Large intestine (tissue), 3 donors: ENCODE data around the gene ALOX5AP. TPM values are rescaled to one million over a fixed set of nuclear protein-coding genes. Genes with fewer than 3 reads are reported as not detected.

Experiments used
- DNase-seq, 2 donors: peaks; one replicate each; pipeline versions ENCODE4 v3.0.0 to v3.0.0-alpha.2; 2013
- H3K27ac ChIP-seq: one replicate; pipeline ENCODE4 v1.5.1; 2013; ENCODE audit warnings: low read length
- H3K27me3 ChIP-seq: 2 replicates; pipeline ENCODE4 v1.6.1; 2013; ENCODE audit warnings: low read length; ENCODE audit not compliant: control insufficient read depth, insufficient read depth
- H3K36me3 ChIP-seq: 2 replicates; pipeline ENCODE4 v1.6.1; 2013; ENCODE audit warnings: low read length; ENCODE audit not compliant: control insufficient read depth, insufficient read depth
- H3K4me1 ChIP-seq: one replicate; pipeline ENCODE4 v1.6.1; 2013; ENCODE audit warnings: low read length; ENCODE audit not compliant: control insufficient read depth, insufficient read depth
- H3K4me3 ChIP-seq: one replicate; pipeline ENCODE4 v1.5.1; 2013; ENCODE audit warnings: low read length
- H3K9me3 ChIP-seq: one replicate; pipeline ENCODE4 v1.6.1; 2013; ENCODE audit warnings: mild to moderate bottlenecking, low read depth, low read length, moderate library complexity; ENCODE audit not compliant: control insufficient read depth
- WGBS: methylation state at CpG from one replicate; pipeline ENCODE4 v1.1.5; 2013; ENCODE audit warnings: low lambda C conversion rate; ENCODE audit not compliant: insufficient coverage; 5-methylcytosine and 5-hydroxymethylcytosine counted together
- polyA plus RNA-seq: library from polyadenylated mRNA; unstranded; fragments of 120-200 nt; gene quantifications from one replicate; pipeline ENCODE4 v1.2.1, GENCODE V29; 2013

The ALOX5AP gene
- polyA plus RNA-seq, 1 donor: 7.0 TPM

DNA sequence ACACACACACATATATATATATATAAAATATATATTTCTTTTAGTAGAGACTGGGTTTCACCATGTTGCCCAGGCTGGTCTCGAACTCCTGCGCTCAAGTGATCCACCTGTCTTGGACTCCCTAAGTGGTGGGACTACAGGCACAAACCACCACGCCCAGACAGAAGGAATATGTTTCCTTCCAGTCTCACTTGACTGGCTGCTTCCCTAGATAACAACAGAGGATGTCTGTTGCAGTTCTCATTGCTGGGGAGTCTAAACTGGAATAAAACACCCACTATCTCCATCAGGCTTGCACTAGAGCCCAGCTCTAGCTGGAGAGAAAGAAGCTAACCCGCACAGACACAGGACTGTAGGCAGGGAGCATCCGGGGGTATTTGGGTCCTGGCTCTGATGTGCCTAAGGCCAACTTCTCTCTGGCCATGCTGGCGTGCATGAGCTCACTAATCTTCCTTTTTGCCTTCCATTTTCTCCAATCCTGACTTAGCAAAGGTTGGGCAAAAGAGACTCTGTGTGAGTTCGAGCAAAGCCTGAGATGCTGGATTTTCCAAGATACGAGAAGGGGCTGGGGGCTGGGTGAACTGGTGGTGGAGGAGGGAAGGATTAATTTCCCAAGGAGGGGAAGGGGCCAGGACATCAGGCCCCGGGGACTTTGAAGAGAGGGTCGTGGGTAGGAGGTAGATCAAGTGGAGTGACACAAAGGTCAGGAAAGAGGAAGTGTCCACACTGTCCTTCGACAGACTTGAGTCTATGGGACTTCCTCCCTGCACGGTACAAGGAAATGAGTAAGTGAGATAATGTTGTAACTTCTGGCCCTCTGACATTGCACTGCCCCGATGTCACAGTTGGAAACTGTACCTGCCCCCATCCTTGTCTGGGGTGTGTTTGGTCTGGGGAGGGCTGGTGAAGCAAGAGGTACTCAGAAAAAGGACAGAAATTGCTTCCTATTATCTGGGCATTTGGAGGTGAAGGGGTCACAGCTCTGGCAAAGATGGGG is 22.5 kb upstream of the ALOX5AP start:
- no CpG with 5 or more reads among the region's 13 CpGs for WGBS
- H3K4me3 ChIP-seq: no peak overlapping the region
- no peak overlapping the region for H3K27ac ChIP-seq
- no peaks in the 10 kb centered on the region for H3K4me1 ChIP-seq
- H3K36me3 ChIP-seq: no peaks in the 10 kb centered on the region
- DNase-seq: peak in 1 of 2 donors; percentile 19
- no peaks in the 10 kb centered on the region for H3K27me3 ChIP-seq
- no peaks in the 10 kb centered on the region for H3K9me3 ChIP-seq

DNA sequence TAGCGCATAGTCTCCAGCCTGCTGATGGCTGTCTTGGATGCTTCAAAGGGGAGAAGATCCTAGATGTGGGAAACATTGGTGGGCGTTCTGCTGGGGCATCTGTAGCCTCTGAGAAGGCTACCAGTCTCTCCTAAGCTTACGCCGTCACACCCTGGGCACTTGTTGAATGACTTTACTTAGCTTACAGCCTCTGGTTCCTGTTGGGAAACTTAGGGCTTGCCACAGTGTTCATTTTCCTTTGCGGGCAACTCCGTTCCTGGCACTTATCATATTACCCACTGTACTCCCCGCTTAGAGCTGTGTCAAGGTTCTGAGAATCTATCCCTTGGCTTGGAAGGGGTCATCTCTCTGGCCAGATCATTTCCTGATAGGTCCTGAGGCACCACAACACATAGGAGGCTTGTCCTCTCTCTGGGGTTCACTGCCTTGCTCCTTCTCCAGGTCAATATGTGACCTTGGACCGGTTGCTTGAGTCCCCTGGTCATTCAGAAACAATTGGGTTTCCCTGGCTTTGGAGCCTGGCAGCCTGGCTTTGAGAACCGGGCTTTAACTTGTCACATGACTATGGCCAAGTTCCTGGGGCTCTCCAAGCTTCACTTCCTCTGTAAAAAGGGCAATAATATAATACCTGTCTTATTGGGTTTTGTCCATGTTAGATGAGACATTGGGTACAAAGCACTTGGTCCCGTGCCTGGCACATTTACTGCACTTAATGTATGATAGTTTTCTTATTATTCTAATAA is 20.5 kb upstream of the ALOX5AP start:
- Histone ChIP-seq H3K4me3 (no peak overlapping the region), H3K27me3 (no peaks in the 10 kb centered on the region), H3K36me3 (no peaks in the 10 kb centered on the region), H3K27ac (no peak overlapping the region), H3K9me3 (no peaks in the 10 kb centered on the region), H3K4me1 (no peaks in the 10 kb centered on the region)
- no CpG with 5 or more reads among the region's 10 CpGs for WGBS
- DNase-seq: no peak

DNA sequence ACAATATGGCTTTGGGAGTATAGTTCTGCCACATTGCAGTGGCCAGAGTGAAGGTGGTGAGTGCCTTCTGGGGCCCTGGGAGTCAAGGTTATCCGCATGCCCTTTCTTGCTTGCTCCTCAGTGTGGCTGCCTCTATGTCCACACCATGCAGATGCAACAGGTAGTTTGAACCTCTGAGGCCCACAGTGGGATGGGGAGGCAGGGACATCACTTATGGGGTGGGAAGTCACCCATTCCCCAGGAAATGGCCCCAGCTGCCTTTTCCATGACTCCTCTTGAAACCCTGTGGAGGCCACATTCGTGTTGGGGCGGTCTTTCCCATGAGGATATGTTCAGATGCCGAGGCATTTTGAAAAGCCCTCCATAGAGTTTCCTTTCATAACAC is 20.0 kb upstream of the ALOX5AP start:
- Histone ChIP-seq H3K4me1 (no peaks in the 10 kb centered on the region), H3K27me3 (no peaks in the 10 kb centered on the region), H3K4me3 (no peak overlapping the region), H3K36me3 (no peaks in the 10 kb centered on the region), H3K9me3 (no peaks in the 10 kb centered on the region), H3K27ac (no peak overlapping the region)
- no peak for DNase-seq
- no CpG with 5 or more reads among the region's 4 CpGs for WGBS

DNA sequence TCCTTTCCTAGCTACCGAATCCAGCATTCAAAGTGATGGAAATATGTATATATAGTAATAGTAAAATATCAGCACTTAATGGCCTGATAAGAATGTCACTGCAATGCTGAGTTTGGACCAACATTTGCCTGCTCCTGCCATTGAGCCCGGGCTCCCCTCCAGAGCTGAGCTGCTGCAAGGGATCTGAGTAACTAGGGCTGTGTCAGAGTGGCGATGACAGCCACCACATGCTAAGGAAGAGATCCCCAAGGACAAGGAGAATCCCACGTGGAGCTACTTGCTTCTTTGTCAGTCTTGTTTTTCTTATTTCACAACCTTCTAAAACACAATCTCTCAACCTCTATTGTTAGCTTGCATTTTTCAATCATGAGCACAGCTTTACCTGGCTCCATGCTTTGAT is 19.5 kb upstream of the ALOX5AP start:
- no peaks in the 10 kb centered on the region for H3K27me3 ChIP-seq
- no peak for DNase-seq
- no peak overlapping the region for H3K4me3 ChIP-seq
- no peaks in the 10 kb centered on the region for H3K9me3 ChIP-seq
- WGBS: no CpG with 5 or more reads among the region's 4 CpGs
- no peaks in the 10 kb centered on the region for H3K4me1 ChIP-seq
- no peak overlapping the region for H3K27ac ChIP-seq
- no peaks in the 10 kb centered on the region for H3K36me3 ChIP-seq

DNA sequence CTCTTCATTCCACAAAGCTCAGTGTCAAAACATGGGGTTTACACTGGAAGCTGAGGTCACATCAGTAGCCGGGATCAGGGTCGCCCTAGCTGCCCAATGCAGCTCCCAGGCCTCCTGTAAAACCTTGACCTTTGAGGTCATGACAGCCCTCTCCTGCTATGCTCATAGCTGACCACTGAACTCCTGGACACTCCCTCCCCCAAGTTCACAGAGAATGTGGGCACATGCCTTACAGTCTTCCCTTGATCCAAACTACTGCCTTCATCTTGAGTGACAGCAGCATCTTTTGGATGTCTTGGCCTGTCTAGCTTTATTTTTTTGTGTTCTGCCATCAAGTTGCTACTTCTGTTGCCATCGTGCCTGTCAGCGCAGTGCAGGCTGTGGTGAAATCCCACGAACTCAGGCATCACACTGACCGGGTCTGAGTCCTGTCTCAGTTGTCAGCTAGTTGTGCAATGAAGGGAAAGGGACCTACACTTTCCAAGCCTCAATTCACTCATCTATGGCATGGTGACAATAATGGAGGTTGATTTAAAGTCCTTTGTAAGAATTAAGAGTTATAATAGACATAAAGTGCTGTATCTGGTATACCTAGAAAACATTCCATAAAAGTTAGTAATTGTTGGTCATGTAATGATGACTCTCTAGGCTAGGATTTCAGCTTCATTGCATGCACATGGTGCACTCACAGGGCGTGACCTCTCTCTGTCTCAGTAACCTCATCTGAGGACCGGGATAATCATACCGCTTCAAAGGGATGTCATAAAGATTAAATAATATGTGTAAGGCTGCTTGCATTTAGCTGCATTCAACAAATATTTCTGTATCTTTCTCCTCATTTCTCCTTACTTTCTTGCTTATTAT is 16.4 kb upstream of the ALOX5AP start:
- no peak overlapping the region for H3K27ac ChIP-seq
- no CpG with 5 or more reads among the region's 9 CpGs for WGBS
- no peak for DNase-seq
- H3K4me1 ChIP-seq: no peaks in the 10 kb centered on the region
- no peaks in the 10 kb centered on the region for H3K36me3 ChIP-seq
- H3K4me3 ChIP-seq: no peak overlapping the region
- H3K27me3 ChIP-seq: no peaks in the 10 kb centered on the region
- no peaks in the 10 kb centered on the region for H3K9me3 ChIP-seq

DNA sequence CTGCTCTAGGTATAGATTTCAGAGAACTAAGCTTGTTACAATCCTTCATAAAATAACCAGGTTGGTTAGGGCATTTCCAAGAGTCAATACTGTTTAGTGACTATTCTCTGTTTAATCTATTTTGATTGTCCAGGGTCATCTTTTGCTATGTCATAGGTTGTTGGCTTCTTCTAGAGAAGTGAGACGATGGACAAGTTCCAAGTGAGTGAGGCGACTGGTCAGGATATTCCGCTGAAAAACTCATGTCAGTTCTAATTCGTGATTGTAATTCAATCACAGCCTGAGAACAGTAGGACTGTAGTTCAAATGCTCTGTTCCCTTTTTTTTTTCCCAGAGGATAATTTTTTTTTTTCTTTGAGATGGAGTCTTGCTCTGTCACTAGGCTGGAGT is 15.8 kb upstream of the ALOX5AP start:
- 100% methylated on average over 1 of the region's 4 CpGs for WGBS
- no peak overlapping the region for H3K27ac ChIP-seq
- H3K9me3 ChIP-seq: no peaks in the 10 kb centered on the region
- no peaks in the 10 kb centered on the region for H3K36me3 ChIP-seq
- H3K4me1 ChIP-seq: no peaks in the 10 kb centered on the region
- H3K4me3 ChIP-seq: no peak overlapping the region
- no peak for DNase-seq
- no peaks in the 10 kb centered on the region for H3K27me3 ChIP-seq

DNA sequence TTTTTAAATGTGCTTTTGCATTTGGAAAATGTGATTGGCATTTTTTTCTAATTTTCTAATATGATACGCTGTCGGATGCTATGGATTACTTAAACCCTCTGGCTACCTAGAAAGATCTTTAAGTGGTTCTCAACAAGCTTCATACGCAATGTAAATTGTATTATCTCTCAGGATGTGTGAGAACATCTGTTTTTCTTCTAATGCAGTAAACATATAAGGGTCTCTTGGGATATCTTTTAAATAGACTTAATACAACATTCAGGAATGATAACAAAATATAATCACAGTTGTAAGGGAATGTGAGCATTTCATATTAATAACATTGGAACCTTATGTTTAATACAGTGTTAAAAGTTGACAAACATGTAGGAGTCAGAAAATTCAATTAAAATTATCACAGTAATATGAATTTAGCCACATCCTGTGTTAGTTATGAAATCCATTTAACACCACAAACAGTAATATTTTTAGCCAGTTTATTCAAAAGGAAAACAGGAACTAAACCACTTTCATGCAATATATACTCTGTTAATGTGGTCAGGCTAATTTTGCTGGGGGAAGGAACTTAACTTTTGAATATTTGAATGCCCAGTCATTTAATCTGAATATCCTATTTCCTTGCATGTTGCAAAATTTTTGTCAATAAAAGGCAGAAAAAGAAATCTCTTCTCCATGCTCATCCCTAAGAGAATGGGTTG is 15.0 kb upstream of the ALOX5AP start:
- no peak overlapping the region for H3K27ac ChIP-seq
- DNase-seq: no peak
- H3K4me3 ChIP-seq: no peak overlapping the region
- H3K36me3 ChIP-seq: no peaks in the 10 kb centered on the region
- no peaks in the 10 kb centered on the region for H3K27me3 ChIP-seq
- H3K9me3 ChIP-seq: no peaks in the 10 kb centered on the region
- 86% methylated on average over 2 of the region's 3 CpGs for WGBS
- H3K4me1 ChIP-seq: no peaks in the 10 kb centered on the region

DNA sequence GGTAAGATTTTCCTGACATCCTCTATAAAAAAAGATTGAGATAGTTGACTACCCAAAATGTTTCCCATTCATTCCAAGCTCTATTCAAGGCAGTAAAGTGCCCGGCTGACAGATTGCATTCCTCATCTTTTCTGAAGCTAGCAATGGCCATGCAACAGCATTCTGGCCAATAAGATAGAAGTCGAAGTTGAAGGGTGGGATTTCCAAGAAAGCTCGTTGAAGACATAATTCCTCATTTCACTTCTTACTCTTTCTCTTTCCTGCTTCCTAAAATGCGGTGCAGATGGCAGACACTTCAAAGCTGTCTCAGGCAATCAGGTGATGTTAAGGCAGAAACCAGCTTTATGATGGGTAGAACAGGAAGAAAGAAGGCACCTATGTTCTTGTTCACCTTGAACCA is 13.4 kb upstream of the ALOX5AP start:
- H3K27ac ChIP-seq: no peak overlapping the region
- no peak overlapping the region for H3K4me3 ChIP-seq
- no peaks in the 10 kb centered on the region for H3K27me3 ChIP-seq
- no peaks in the 10 kb centered on the region for H3K36me3 ChIP-seq
- no peaks in the 10 kb centered on the region for H3K4me1 ChIP-seq
- no peak for DNase-seq
- no peaks in the 10 kb centered on the region for H3K9me3 ChIP-seq
- WGBS: no CpG with 5 or more reads among the region's 4 CpGs

DNA sequence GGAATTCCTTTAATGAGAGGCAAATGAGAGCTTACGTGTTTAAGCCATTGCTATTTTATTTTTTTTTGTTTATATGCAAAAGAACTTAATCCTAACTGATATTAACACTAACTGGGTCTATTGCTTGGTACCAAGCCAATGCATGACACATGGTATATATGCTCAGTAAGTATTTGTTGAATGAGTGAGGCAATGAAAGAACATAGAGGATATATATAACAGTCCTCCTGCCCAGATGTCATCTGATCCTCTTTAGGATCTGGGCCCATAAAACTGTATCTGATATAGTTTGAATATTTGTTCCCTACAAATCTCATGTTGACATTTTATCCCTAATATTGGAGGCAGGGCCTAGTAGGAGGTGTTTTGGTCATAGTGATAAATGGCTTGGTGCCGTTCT is 13.0 kb upstream of the ALOX5AP start:
- WGBS: no CpG with 5 or more reads among the region's 2 CpGs
- no peak for DNase-seq
- Histone ChIP-seq H3K36me3 (no peaks in the 10 kb centered on the region), H3K27me3 (no peaks in the 10 kb centered on the region), H3K27ac (no peak overlapping the region), H3K4me3 (no peak overlapping the region), H3K4me1 (no peaks in the 10 kb centered on the region), H3K9me3 (no peaks in the 10 kb centered on the region)
